Gastroesophageal sphincter (tissue), 4 donors: ENCODE data around the gene NAV2. TPM values are rescaled to one million over a fixed set of nuclear protein-coding genes. Genes with fewer than 3 reads are reported as not detected.
A peak's percentile ranks its signal among the peaks of the same experiment; 100 is the strongest.

Experiments
- ATAC-seq: fragments of 150-250 bp; one replicate; pipeline ENCODE4 v1.9.1; 2016; ENCODE audit warnings: mild to moderate bottlenecking, moderate library complexity
- H3K27ac ChIP-seq, 4 donors: fragments of 200-600 bp; sonication (generic) in 3 of 4; 1 replicate in 3 of 4; 2 replicates in 1 of 4; pipeline ENCODE4 v1.5.1; 2016 to 2019
- H3K27me3 ChIP-seq: fragments of 200-600 bp; sonication (generic); one replicate; pipeline ENCODE4 v1.5.1; 2019
- H3K36me3 ChIP-seq, 2 donors: fragments of 200-600 bp; sonication (generic); one replicate each; pipeline ENCODE4 v1.5.1; 2019; ENCODE audit warnings: control low read depth in 1 of 2
- H3K4me1 ChIP-seq, 3 donors: fragments of 200-600 bp; sonication (generic); 1 replicate in 2 of 3; 2 replicates in 1 of 3; pipeline ENCODE4 v1.5.1; 2016 to 2019; ENCODE audit warnings: control low read depth in 2 of 3
- H3K4me3 ChIP-seq, 2 donors: fragments of 200-600 bp; sonication (generic); one replicate each; pipeline ENCODE4 v1.5.1; 2019; ENCODE audit warnings: mild to moderate bottlenecking in 1 of 2, moderate library complexity in 1 of 2
- H3K9me3 ChIP-seq, 3 donors: fragments of 200-600 bp; sonication (generic); one replicate each; pipeline ENCODE4 v1.5.1; 2017 to 2019; ENCODE audit warnings: control low read depth in 2 of 3
- CTCF ChIP-seq, 4 experiments: fragments of 200-600 bp in 2 of 4; fragments of 450-650 bp in 2 of 4; sonication (generic) in 1 of 4; IDR thresholded peaks; one replicate each; pipeline ENCODE4 v1.5.1; 2017 to 2019; ENCODE audit warnings: antibody characterized with exemption in 4 of 4, mild to moderate bottlenecking in 2 of 4, moderate library complexity in 2 of 4
- EP300 ChIP-seq: sonication (generic); formaldehyde crosslinking; IDR thresholded peaks from one replicate; pipeline ENCODE4 v1.6.1; 2017; ENCODE audit warnings: antibody characterized with exemption, mild to moderate bottlenecking
- POLR2A ChIP-seq, 2 donors: fragments of 450-650 bp; IDR thresholded peaks; one replicate each; pipeline ENCODE4 v1.6.1; 2017; ENCODE audit warnings: antibody characterized with exemption in 2 of 2, mild to moderate bottlenecking in 2 of 2, moderate library complexity in 1 of 2
- POLR2AphosphoS5 ChIP-seq: sonication (generic); formaldehyde crosslinking; IDR thresholded peaks from one replicate; pipeline ENCODE4 v1.6.1; 2017; ENCODE audit warnings: antibody characterized with exemption
- WGBS, 2 donors: methylation state at CpG; one replicate each; pipeline ENCODE4 v1.1.5; 2018; ENCODE audit warnings: low coverage in 1 of 2; 5-methylcytosine and 5-hydroxymethylcytosine counted together
- total RNA-seq, 4 donors: library from RNA; depleted of rRNA; stranded (reverse); fragments of >200 nt; gene quantifications; one replicate each; pipeline ENCODE4 v1.1.0, GENCODE V29; 2016

NAV2 gene
- total RNA-seq, 4 donors from 2014 or later, result 19.5 to 57.1 (median 43.4) TPM

- Histone ChIP-seq H3K27me3 (no peaks in the 10 kb centered on the region), H3K4me3 (no peak overlapping the region), H3K4me1 (peaks cover 0 to 21% (median 5%) of the 10 kb centered on the region in 3 donors), H3K9me3 (no peaks in the 10 kb centered on the region), H3K27ac (no peak overlapping the region), H3K36me3 (peaks cover 0 to 79% of the 10 kb centered on the region in 2 donors)
- WGBS, 2 donors, result 92 to 100% methylated on average over 2 to 10 of the region's 10 CpGs
- TF ChIP-seq CTCF (IDR thresholded peaks at IDR 0.05), result no peak
- TF ChIP-seq POLR2AphosphoS5, result no peak
- TF ChIP-seq POLR2A (IDR thresholded peaks at IDR 0.05), result no peak
- no peak for TF ChIP-seq EP300
- ATAC-seq, result no peak
Observed at GRCh38 chr11:19887842-19888241, 175.2 kb downstream of the NAV2 start.

- H3K4me1 ChIP-seq, result peaks cover 0 to 21% (median 5%) of the 10 kb centered on the region in 3 donors
- H3K27ac ChIP-seq, result no peak overlapping the region
- H3K4me3 ChIP-seq, result no peak overlapping the region
- H3K9me3 ChIP-seq, result no peaks in the 10 kb centered on the region
- H3K27me3 ChIP-seq, result no peaks in the 10 kb centered on the region
- H3K36me3 ChIP-seq, result peaks cover 0 to 83% of the 10 kb centered on the region in 2 donors
- TF ChIP-seq POLR2A (IDR thresholded peaks at IDR 0.05) (no peak), EP300 (no peak), POLR2AphosphoS5 (no peak), CTCF (IDR thresholded peaks at IDR 0.05) (no peak)
- no peak for ATAC-seq
- WGBS, 2 donors, result 94 to 97% methylated on average over 3 of the region's 5 CpGs
Observed at GRCh38 chr11:19889531-19889930, 176.9 kb downstream of the NAV2 start.

- Histone ChIP-seq H3K4me1 (peaks cover 0 to 21% (median 5%) of the 10 kb centered on the region in 3 donors), H3K27me3 (no peaks in the 10 kb centered on the region), H3K9me3 (no peaks in the 10 kb centered on the region), H3K27ac (peak overlapping the region in 3 of 4 donors; percentile 36 to 54 (median 43)), H3K4me3 (no peak overlapping the region), H3K36me3 (peaks cover 0 to 81% of the 10 kb centered on the region in 2 donors)
- 13 to 67% methylated on average over 1 of the region's 1 CpG for WGBS, 2 donors
- no peak for ATAC-seq
- TF ChIP-seq CTCF (IDR thresholded peaks at IDR 0.05) (no peak), POLR2AphosphoS5 (peak; percentile 5)
Observed at GRCh38 chr11:19890308-19890707, 177.7 kb downstream of the NAV2 start.

- TF ChIP-seq EP300 (no peak), POLR2AphosphoS5 (no peak), CTCF (IDR thresholded peaks at IDR 0.05) (no peak), POLR2A (IDR thresholded peaks at IDR 0.05) (no peak)
- Histone ChIP-seq H3K27me3 (no peaks in the 10 kb centered on the region), H3K4me3 (no peak overlapping the region), H3K9me3 (no peaks in the 10 kb centered on the region), H3K36me3 (peaks cover 0 to 81% of the 10 kb centered on the region in 2 donors), H3K27ac (peak overlapping the region in 2 of 4 donors; percentile 36 to 54), H3K4me1 (peaks cover 0 to 21% (median 5%) of the 10 kb centered on the region in 3 donors)
- ATAC-seq, result no peak
Observed at GRCh38 chr11:19891022-19891421, 178.4 kb downstream of the NAV2 start.

GRCh38 chr11:19892387-19892786, 179.8 kb downstream of the NAV2 start:
- H3K9me3 ChIP-seq, result no peaks in the 10 kb centered on the region
- no peak overlapping the region for H3K4me3 ChIP-seq
- no peaks in the 10 kb centered on the region for H3K27me3 ChIP-seq
- ATAC-seq, result no peak
- no peak for TF ChIP-seq POLR2AphosphoS5
- TF ChIP-seq CTCF (IDR thresholded peaks at IDR 0.05), result no peak
- no peak for TF ChIP-seq EP300
- TF ChIP-seq POLR2A (IDR thresholded peaks at IDR 0.05), result no peak
- WGBS, 2 donors, result 71 to 83% methylated on average over 4 to 5 of the region's 11 CpGs
- H3K36me3 ChIP-seq, result peaks cover 0 to 78% of the 10 kb centered on the region in 2 donors
- H3K27ac ChIP-seq, result no peak overlapping the region
- peaks cover 0 to 21% (median 5%) of the 10 kb centered on the region in 3 donors for H3K4me1 ChIP-seq
